ENCODE results near the gene ZNF385B. TPM values are rescaled to one million over a fixed set of nuclear protein-coding genes. Genes with fewer than 3 reads are reported as not detected.
A peak's percentile ranks its signal among the peaks of the same experiment; 100 is the strongest.

The ZNF385B gene
- total RNA-seq, 1 donor from 2014 or later: 35.8 TPM

- Histone ChIP-seq H3K4me1 (peaks cover 64% of the 10 kb centered on the region), H3K4me3 (peak overlapping the region; percentile 92), H2AFZ (replicated peaks) (peak overlapping the region; percentile 64), H3K9me3 (ENCODE audit: low read depth) (no peaks in the 10 kb centered on the region), H3K27ac (no peak overlapping the region), H3F3A (ENCODE audit: low read depth) (peaks cover 18% of the 10 kb centered on the region), H3K27me3 (peaks cover 34% of the 10 kb centered on the region), H4K20me1 (ENCODE audit: low read depth) (peaks cover 18% of the 10 kb centered on the region), H3K4me2 (peak overlapping the region; percentile 99), H3K79me2 (ENCODE audit: low read depth) (peaks cover 51% of the 10 kb centered on the region), H3K9ac (peak overlapping the region; percentile 55), H3K36me3 (no peaks in the 10 kb centered on the region)
- Mint-ChIP-seq H3K36me3 (no peaks in the 10 kb centered on the region), H3K27ac (no peak overlapping the region), H3K27me3 (ENCODE audit: insufficient read depth, low read depth) (peaks cover 48% of the 10 kb centered on the region), H3K9me3 (no peaks in the 10 kb centered on the region), H3K4me3 (peak overlapping the region; percentile 85), H3K4me1 (peaks cover 4% of the 10 kb centered on the region)
- TF ChIP-seq EZH2phosphoT487 (IDR thresholded peaks at IDR 0.05): no peak
- peak; percentile 80 for DNase-seq (ENCODE audit: low spot score)
Observed at GRCh38 chr2:179861027-179861415, 391 bp downstream of the ZNF385B start.

GRCh38 chr2:179860255-179861026 is 971 bp downstream of the ZNF385B start:
- Mint-ChIP-seq H3K36me3 (no peaks in the 10 kb centered on the region), H3K27ac (no peak overlapping the region)
- peak overlapping the region; percentile 55 for H3K9ac ChIP-seq

GRCh38 chr2:179859523-179859922 is 1.9 kb downstream of the ZNF385B start:
- Histone ChIP-seq H3K9me3 (ENCODE audit: low read depth) (no peaks in the 10 kb centered on the region), H4K20me1 (ENCODE audit: low read depth) (peaks cover 18% of the 10 kb centered on the region), H3K4me3 (peak overlapping the region; percentile 92), H3K9ac (no peak overlapping the region), H3K27ac (no peak overlapping the region), H3K27me3 (peaks cover 34% of the 10 kb centered on the region), H3K4me2 (peak overlapping the region; percentile 99), H3K36me3 (no peaks in the 10 kb centered on the region), H3F3A (ENCODE audit: low read depth) (peaks cover 18% of the 10 kb centered on the region), H3K79me2 (ENCODE audit: low read depth) (peaks cover 66% of the 10 kb centered on the region), H2AFZ (replicated peaks) (no peak overlapping the region), H3K4me1 (peaks cover 66% of the 10 kb centered on the region)
- no peak overlapping the region for H3K27ac Mint-ChIP-seq
- no peak for TF ChIP-seq EZH2 (IDR thresholded peaks at IDR 0.05)
- TF ChIP-seq EZH2phosphoT487 (IDR thresholded peaks at IDR 0.05): no peak
- TF ChIP-seq CTCF (IDR thresholded peaks at IDR 0.05): no peak
- no peaks in the 10 kb centered on the region for H3K36me3 Mint-ChIP-seq
- H3K27me3 Mint-ChIP-seq (ENCODE audit: insufficient read depth, low read depth): peaks cover 48% of the 10 kb centered on the region
- no peaks in the 10 kb centered on the region for H3K9me3 Mint-ChIP-seq
- no peak for DNase-seq (ENCODE audit: low spot score)
- H3K4me3 Mint-ChIP-seq: peak overlapping the region; percentile 85
- H3K4me1 Mint-ChIP-seq: peaks cover 4% of the 10 kb centered on the region

More at GRCh38 chr2:179860255-179861026, 971 bp downstream of the ZNF385B start:
- Histone ChIP-seq H3K27me3 (peaks cover 34% of the 10 kb centered on the region), H3K4me2 (peak overlapping the region; percentile 99), H3F3A (ENCODE audit: low read depth) (peaks cover 18% of the 10 kb centered on the region), H3K27ac (no peak overlapping the region), H4K20me1 (ENCODE audit: low read depth) (peaks cover 18% of the 10 kb centered on the region), H3K4me1 (peaks cover 64% of the 10 kb centered on the region), H3K36me3 (no peaks in the 10 kb centered on the region), H2AFZ (replicated peaks) (peak overlapping the region; percentile 64), H3K4me3 (peak overlapping the region; percentile 92), H3K79me2 (ENCODE audit: low read depth) (peaks cover 57% of the 10 kb centered on the region), H3K9me3 (ENCODE audit: low read depth) (no peaks in the 10 kb centered on the region)
- Mint-ChIP-seq H3K4me1 (peaks cover 4% of the 10 kb centered on the region), H3K9me3 (no peaks in the 10 kb centered on the region), H3K4me3 (peak overlapping the region; percentile 85), H3K27me3 (ENCODE audit: insufficient read depth, low read depth) (peaks cover 48% of the 10 kb centered on the region)
- TF ChIP-seq EZH2 (IDR thresholded peaks at IDR 0.05): no peak
- TF ChIP-seq CTCF (IDR thresholded peaks at IDR 0.05): no peak
- no peak for TF ChIP-seq EZH2phosphoT487 (IDR thresholded peaks at IDR 0.05)
- DNase-seq (ENCODE audit: low spot score): peak; percentile 30

- no peaks in the 10 kb centered on the region for H3K9me3 Mint-ChIP-seq
- peak; percentile 13 for DNase-seq (ENCODE audit: low spot score)
- Histone ChIP-seq H3F3A (ENCODE audit: low read depth) (peaks cover 8% of the 10 kb centered on the region), H3K36me3 (no peaks in the 10 kb centered on the region), H3K4me2 (peak overlapping the region; percentile 99), H3K27me3 (peaks cover 15% of the 10 kb centered on the region), H4K20me1 (ENCODE audit: low read depth) (peaks cover 18% of the 10 kb centered on the region), H3K9ac (no peak overlapping the region), H3K79me2 (ENCODE audit: low read depth) (peaks cover 89% of the 10 kb centered on the region), H2AFZ (replicated peaks) (no peak overlapping the region), H3K27ac (peak overlapping the region; percentile 21), H3K9me3 (ENCODE audit: low read depth) (no peaks in the 10 kb centered on the region), H3K4me3 (peak overlapping the region; percentile 92), H3K4me1 (peaks cover 57% of the 10 kb centered on the region)
- H3K27ac Mint-ChIP-seq: no peak overlapping the region
- peaks cover 34% of the 10 kb centered on the region for H3K27me3 Mint-ChIP-seq (ENCODE audit: insufficient read depth, low read depth)
- peaks cover 4% of the 10 kb centered on the region for H3K4me1 Mint-ChIP-seq
- TF ChIP-seq EZH2phosphoT487 (IDR thresholded peaks at IDR 0.05): no peak
- no peak for TF ChIP-seq EZH2 (IDR thresholded peaks at IDR 0.05)
- no peak for TF ChIP-seq CTCF (IDR thresholded peaks at IDR 0.05)
- H3K36me3 Mint-ChIP-seq: no peaks in the 10 kb centered on the region
- no peak overlapping the region for H3K4me3 Mint-ChIP-seq
Observed at GRCh38 chr2:179857236-179857635, 4.2 kb downstream of the ZNF385B start.

All from neural progenitor cell (in vitro differentiated cells).